Measurements from ENCODE around the gene NETO2. TPM values are rescaled to one million over a fixed set of nuclear protein-coding genes. Genes with fewer than 3 reads are reported as not detected.

NETO2 gene
- total and polyA plus RNA-seq, 2 of the 13 experiments (the other 11 are each of a cell fraction or from before 2014, with no cell fraction given), result 8.2 to 13.5 TPM

DNA sequence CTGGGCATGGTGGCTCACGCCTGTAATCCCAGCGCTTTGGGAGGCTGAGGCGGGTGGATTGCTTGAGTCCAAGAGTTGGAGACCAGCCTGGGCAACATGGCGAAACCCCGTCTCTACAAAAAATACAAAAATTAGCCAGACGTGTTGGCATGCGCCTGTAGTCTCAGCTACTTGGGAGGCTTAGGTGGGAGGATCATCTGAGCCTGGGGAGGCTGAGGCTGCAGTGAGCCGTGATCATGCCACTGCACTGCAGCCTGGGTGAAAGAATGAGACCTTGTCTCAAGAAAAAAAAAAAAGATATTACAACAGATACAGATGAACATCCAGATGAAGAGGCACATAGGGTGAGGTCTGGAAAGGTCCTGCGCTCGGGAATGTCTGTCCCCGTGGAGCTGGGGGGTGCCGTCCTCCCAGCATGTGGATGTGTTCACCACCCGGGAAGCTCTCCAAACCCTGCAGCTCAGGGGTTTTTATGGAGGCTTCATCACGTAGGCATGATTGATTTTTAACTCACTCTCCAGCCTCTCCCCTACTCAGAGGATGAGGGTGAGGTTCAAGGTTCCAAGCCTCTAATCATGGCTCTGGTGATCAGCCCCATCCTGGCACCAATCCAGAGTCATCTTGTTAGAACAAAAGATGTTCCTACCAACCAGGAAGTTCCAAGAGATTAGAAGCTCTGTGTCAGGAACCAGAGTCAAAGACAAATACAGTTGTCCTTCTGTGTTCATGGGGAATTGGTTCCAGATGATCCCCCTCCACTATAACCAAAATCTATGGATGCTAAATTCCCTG lies 85.3 kb downstream of the NETO2 start (continued):
- TF ChIP-seq ZNF512 (CRISPR knock-in tag; IDR thresholded peaks at IDR 0.05) (no peak), HHEX (CRISPR knock-in tag; IDR thresholded peaks at IDR 0.05) (0 out of 2 replicates have a peak, but pooled peaks have one; percentile 56), YY1 (IDR thresholded peaks at IDR 0.05; ENCODE audit: insufficient read depth, insufficient replicate concordance, low read depth, low read length) (peak; percentile 7), ZFP36 (IDR thresholded peaks at IDR 0.05; ENCODE audit: borderline replicate concordance, low read depth, low read length, partially characterized antibody) (no peak), ZNF782 (CRISPR knock-in tag; IDR thresholded peaks at IDR 0.05; ENCODE audit: borderline replicate concordance) (no peak), CBX2 (IDR thresholded peaks at IDR 0.05; ENCODE audit: low read depth, low read length) (no peak), CBX2 (CRISPR knock-in tag; IDR thresholded peaks at IDR 0.05; ENCODE audit: low read depth) (no peak), SNAPC5 (CRISPR knock-in tag; IDR thresholded peaks at IDR 0.05; ENCODE audit: borderline replicate concordance) (no peak), ZFX (CRISPR knock-in tag; IDR thresholded peaks at IDR 0.05; ENCODE audit: low read depth) (0 out of 2 replicates have a peak, but pooled peaks have one; percentile 11), PCBP2 (optimal IDR thresholded peaks at IDR 0.05; ENCODE audit: low read depth, low read length, poor library complexity, severe bottlenecking) (no peak), ZNF777 (CRISPR knock-in tag; IDR thresholded peaks at IDR 0.05) (no peak), PRPF4 (IDR thresholded peaks at IDR 0.05; ENCODE audit: low read depth, low read length, poor library complexity, severe bottlenecking) (no peak), ATF1 (CRISPR knock-in tag; IDR thresholded peaks at IDR 0.05) (no peak), HNRNPL (IDR thresholded peaks at IDR 0.05; ENCODE audit: low read depth, low read length) (no peak), MAFG (CRISPR knock-in tag; IDR thresholded peaks at IDR 0.05) (no peak), ZNF230 (CRISPR knock-in tag; IDR thresholded peaks at IDR 0.05) (no peak; the same call in 1 of the 2 replicates), REXO4 (CRISPR knock-in tag; IDR thresholded peaks at IDR 0.05; ENCODE audit: borderline replicate concordance) (no peak), KAT8 (CRISPR knock-in tag; IDR thresholded peaks at IDR 0.05) (peak; percentile 77), ZNF788 (CRISPR knock-in tag; IDR thresholded peaks at IDR 0.05; ENCODE audit: borderline replicate concordance) (peak; percentile 55; the same call in 1 of the 2 replicates), MXI1 (IDR thresholded peaks at IDR 0.05; ENCODE audit: borderline replicate concordance, low read depth, low read length) (no peak)
- TF ChIP-seq, protein P1, sequence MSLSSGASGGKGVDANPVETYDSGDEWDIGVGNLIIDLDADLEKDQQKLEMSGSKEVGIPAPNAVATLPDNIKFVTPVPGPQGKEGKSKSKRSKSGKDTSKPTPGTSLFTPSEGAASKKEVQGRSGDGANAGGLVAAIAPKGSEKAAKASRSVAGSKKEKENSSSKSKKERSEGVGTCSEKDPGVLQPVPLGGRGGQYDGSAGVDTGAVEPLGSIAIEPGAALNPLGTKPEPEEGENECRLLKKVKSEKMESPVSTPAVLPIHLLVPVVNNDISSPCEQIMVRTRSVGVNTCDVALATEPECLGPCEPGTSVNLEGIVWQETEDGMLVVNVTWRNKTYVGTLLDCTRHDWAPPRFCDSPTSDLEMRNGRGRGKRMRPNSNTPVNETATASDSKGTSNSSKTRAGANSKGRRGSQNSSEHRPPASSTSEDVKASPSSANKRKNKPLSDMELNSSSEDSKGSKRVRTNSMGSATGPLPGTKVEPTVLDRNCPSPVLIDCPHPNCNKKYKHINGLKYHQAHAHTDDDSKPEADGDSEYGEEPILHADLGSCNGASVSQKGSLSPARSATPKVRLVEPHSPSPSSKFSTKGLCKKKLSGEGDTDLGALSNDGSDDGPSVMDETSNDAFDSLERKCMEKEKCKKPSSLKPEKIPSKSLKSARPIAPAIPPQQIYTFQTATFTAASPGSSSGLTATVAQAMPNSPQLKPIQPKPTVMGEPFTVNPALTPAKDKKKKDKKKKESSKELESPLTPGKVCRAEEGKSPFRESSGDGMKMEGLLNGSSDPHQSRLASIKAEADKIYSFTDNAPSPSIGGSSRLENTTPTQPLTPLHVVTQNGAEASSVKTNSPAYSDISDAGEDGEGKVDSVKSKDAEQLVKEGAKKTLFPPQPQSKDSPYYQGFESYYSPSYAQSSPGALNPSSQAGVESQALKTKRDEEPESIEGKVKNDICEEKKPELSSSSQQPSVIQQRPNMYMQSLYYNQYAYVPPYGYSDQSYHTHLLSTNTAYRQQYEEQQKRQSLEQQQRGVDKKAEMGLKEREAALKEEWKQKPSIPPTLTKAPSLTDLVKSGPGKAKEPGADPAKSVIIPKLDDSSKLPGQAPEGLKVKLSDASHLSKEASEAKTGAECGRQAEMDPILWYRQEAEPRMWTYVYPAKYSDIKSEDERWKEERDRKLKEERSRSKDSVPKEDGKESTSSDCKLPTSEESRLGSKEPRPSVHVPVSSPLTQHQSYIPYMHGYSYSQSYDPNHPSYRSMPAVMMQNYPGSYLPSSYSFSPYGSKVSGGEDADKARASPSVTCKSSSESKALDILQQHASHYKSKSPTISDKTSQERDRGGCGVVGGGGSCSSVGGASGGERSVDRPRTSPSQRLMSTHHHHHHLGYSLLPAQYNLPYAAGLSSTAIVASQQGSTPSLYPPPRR (CRISPR knock-in tag; IDR thresholded peaks at IDR 0.05; ENCODE audit: borderline replicate concordance), result peak; percentile 59; the same call in 1 of the 2 replicates

Measured in HepG2 (cell line).